HG03066 (cell line): Measurements from ENCODE around the gene ODAPH.
"Not testable (repeated sequence)": the region's sequence is repeated elsewhere in the genome, so short reads cannot be mapped to it uniquely, and the experiment has no call there.

Experiments used
- ATAC-seq: cut with Tn5 transposase; IDR thresholded peaks from one replicate; pipeline ENCODE4 v1.9.1; 2021; ENCODE audit warnings: low read depth; ENCODE audit not compliant: unreplicated experiment

Gene ODAPH, protein sequence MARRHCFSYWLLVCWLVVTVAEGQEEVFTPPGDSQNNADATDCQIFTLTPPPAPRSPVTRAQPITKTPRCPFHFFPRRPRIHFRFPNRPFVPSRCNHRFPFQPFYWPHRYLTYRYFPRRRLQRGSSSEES

DNA sequence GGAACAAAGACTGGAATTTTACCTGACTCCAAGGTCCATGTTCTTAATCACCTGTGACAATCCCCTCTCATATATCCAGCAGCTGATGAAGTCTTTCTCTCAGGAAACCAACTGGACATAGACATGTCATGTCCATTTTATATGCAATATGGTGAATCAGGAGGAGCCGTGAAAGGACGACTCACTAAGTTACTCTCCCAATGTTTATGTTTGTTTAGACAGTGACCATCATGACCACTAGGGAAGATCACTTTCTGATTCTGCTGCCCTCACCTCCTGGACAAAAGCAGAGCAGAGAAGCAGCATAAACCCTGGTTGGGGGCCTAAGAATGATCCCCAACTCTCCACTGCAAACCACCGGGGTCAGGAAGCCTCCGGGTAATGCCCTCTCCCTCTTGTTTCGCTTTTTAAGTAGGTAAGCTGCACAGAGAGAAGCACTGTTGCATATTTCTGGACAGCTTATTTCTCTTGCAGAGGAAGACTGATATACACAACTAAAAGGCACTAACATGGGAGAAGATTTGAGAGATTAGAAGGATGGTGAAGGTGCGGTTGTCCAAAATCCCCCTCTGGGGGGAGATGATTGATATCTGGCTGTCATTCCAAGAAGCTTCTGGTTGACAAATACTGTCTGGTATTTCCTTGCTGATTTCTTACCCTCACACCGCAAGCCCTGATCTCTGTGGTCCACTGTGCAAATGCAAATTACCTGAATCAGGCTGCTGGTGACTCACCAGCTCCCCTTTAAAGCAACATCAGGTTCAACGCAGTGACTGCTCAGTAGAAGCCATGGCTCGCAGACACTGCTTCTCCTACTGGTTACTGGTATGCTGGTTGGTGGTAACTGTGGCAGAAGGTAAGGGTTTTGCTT lies at the start of gene ODAPH:
TSS of gene ODAPH (plus strand) at position 773 of the 871 bp plus-strand sequence. CDS start at position 790, 17 bp downstream.
- ATAC-seq, result peak; percentile 91

DNA sequence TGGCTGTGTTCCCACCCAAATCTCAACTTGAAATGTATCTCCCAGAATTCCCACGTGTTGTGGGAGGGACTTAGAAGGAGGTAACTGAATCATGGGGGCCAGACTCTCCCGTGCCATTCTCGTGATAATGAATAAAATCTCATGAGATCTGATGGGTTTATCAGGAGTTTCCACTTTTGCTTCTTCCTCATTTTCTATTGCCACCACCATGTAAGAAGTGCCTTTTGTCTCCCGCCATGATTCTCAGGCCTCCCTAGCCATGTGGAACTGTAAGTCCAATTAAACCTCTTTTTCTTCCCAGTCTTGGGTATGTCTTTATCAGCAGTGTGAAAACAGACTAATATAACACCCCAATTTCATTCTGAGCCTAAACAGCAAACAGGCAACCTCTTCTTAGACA lies 46.3 kb upstream of the ODAPH start:
- not testable (repeated sequence) for ATAC-seq

DNA sequence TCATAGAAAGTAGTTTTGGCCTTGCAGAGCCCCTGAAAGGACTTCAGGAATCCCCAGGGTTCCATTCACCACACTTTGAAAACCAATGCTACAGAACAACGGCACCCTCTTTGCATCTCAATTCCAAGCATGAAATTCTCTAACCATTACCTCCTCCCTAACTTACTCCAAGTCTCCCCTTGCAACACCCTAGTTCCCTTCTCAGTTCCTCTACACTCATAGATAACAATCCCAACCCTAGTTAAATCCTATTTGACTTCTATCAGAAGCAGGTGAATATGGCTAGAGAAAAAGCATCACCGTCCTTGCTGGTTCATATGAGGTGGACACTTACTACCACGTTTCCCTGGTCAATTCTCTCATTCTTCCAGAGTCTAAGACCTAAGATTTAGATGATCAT lies 44.0 kb upstream of the ODAPH start:
- no peak for ATAC-seq

DNA sequence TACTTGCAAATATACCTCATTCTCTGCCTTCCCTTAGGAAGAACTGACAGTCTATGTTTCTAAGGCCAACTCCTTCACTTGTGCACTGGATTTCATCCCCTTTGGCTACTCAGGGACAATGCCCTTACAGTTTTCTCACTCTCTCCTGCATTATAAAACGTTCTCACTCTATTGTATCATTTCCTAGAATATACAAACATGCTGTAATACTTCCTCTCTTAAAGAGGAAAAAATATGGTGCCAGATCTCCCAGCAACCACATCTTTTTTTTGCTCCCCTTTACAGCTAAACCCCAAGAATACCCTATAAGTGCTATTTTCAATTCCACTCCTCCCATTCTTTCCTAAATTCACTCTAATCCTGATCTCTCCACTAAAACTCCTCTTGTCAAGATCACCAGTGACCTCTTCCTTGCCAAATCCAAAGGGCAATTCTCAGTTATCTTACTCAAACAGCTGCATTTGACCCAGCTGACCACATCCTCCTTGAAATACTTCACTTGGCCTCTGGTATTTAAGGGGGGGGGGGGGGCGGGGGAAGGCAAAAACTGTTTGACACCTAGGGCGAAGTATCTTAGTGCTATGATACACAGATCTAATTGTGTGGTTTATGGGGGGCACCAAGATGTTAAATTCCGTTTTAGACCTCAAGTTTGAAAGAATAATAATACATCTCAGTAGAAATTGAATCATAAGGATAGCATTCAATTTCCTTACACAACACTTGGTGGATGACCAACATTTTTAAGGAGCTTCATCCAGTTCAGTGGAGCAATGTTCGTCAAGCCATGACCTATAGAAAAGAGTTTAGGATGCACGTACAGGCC lies 43.3 kb upstream of the ODAPH start:
- no peak for ATAC-seq

DNA sequence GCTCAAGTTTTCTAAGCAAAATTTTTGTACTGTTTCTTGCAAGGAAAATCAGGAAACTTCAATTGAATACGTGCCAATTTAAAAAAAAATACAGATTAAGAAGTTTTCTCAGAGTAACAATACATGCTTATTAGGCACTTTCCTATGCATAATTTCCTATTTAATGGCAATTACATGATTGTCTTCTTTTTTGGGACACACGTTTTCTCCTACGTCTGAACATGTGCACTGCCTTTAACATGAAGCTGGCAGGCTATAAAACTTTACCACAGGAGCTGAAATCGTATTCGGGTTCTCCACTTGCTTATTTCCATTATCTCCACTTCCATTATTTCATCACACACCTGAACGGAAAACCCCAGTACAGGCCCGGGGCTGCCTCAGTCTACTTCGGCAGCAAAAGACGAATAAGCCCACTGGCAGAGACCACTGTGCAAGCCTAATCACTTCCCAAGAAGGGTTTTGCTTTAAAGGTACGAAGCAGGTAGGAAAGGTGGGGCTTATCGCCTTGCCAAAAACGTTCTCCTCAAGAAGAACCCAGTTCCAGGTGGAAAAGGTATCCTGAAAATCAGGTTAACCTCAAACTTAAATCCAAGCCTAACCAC lies 42.2 kb upstream of the ODAPH start:
- peak; percentile 4 for ATAC-seq

DNA sequence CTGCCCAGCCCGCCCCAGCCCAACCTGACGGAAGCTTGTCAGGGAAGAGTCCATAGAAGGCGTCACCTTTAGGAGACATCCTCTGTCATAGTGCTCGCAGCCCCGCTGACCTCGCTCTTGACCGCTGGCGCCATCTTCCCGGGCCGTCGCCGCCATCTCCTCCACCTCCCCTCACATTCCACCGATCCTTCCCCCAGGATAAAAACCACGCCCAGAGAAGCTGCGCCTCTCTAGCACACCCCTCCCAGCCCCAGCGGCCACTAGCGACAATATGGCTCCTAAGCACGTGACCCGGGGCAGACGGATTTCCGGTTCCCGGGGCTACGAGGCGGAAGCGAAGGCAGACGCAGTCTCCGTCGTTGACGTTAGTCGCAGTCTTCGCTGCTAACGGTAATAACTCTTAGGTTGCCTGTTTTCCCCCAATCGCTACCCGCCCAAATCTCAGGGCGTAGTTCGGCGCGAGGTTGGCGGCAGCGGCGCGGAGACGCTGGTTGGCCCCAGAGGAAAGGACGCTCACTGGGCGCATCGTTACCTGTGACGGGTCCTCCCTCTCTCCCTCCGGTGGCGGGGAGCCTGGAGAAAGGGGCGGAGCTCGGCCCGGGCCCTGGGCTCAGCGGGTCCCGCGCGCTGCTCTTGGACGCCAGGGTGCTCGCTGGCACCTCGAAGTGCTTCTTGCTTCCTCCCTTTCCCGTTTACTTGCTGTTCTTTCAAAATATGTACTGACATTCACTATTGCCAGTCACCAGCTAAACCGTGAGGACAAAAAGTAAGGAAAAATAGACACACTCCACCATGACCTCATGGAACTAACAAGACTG lies 41.5 kb upstream of the ODAPH start, which contains the start of the genes RCHY1 and THAP6:
TSS of gene RCHY1 (minus strand) at position 273 of the 818 bp plus-strand sequence. CDS start at position 156, 117 bp downstream.
TSS of gene THAP6 (plus strand) at position 343 of the 818 bp plus-strand sequence. CDS start 980 bp downstream, outside the sequence.
- ATAC-seq, result peak; percentile 93

DNA sequence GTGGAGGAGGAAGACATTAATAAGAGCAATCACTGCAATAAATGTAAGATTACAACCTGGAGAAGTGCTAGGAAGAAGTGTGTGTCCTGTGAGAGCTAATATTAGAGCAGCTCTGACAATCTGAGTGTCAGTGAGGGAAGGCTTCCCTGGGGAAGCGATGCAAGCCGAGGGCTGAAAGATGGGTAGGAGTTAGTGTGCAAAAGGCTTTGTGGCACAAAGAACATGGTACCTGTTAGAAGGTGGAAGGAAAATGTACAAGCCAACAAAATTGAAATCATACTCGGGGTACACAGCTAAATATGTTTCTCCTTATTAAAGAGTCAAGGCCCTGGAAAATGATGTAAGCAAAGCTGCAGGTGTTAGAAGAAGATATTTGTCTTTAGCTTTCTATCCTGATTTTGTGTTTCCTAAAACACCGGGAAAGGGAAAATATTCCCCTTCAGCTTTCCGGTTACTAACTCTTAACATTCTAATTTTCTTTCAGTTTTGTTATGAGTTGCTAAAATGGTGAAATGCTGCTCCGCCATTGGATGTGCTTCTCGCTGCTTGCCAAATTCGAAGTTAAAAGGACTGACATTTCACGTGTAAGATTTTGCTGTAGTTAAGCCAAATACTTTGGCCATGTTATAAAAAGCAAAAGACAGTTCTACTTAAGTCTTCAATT lies 40.8 kb upstream of the ODAPH start:
- ATAC-seq, result peak; percentile 1

DNA sequence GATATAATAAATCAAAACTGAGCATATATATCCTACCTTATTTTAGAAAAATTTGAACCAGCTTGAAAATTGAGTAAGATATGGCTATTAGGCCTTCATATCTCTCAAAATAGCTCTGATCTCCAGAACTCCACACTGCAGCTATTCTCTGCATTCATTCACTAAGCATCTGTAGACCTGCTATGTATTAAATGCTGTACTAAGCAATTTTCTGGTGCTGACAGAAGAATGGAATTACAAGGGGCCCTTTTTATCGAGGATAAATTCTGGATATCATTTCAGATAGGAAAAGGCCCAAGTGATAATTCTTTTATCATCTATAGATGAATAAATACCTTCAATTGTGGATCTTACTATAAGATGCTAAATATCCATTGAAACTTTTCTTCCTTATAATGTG lies 39.7 kb upstream of the ODAPH start:
- ATAC-seq, result no peak

DNA sequence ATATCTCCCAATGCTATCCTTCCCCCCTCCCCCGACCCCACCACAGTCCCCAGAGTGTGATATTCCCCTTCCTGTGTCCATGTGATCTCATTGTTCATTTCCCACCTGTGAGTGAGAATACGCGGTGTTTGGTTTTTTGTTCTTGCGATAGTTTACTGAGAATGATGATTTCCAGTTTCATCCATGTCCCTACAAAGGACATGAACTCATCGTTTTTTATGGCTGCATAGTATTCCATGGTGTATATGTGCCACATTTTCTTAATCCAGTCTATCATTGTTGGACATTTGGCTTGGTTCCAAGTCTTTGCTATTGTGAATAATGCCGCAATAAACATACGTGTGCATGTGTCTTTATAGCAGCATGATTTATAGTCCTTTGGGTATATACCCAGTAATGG lies 36.4 kb upstream of the ODAPH start:
- ATAC-seq, result not testable (repeated sequence)

DNA sequence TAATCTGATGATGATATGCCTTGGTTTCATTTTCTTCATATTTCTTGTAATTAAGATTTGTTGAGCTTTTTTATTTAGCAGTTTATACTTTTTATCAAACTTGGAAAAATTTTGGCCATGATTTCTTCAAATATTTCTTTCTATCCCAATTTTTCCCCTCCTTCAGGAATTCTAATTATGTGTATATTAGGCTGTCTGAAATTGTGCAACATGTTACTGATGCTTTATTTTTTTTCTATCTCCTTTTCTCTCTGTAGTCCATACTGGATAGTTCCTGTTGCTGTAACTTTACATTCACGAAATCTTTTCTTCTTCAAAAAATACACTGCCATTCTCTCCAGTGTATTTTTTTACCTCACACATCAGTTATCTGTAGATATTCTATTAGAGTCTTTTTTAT lies 30.8 kb upstream of the ODAPH start:
- no peak for ATAC-seq

DNA sequence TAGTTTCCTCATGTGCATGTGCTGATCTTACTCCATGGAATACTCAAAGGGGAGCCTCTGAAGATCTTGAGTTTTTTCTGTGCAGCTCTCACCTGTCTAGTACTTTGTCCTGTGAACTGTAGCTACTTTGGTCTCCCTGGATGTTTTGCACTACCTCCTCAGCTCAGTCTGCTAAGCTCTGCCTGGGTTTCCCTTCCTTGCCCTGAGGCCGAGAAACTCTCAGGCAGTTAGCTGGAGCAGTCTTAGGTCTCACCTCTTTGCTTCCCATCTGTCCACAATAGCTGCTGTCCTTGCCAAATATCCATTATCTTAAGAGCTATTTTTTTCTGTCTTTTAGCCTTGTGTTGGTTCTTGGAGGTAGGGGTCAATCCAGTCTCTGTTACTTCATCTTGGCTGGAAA lies 30.0 kb upstream of the ODAPH start:
- no peak for ATAC-seq

DNA sequence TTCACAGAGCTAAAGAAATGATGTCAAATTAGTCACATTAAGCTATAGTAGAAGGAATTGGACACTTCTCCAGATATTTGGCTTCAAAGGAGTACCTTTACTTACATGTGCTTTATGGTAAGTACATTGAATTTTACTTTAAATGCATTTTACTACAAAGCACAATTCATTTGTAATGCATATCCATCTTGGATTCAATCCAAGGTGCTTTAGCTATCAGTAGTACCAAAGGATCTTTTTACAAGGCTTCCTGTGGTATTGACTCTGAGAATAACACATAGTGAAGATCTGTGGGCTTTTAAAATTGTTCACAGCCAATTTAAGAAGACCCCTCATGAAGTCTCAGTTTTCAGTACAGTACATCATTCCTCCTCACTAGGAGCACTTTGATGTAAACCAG lies 28.4 kb upstream of the ODAPH start:
- no peak for ATAC-seq

DNA sequence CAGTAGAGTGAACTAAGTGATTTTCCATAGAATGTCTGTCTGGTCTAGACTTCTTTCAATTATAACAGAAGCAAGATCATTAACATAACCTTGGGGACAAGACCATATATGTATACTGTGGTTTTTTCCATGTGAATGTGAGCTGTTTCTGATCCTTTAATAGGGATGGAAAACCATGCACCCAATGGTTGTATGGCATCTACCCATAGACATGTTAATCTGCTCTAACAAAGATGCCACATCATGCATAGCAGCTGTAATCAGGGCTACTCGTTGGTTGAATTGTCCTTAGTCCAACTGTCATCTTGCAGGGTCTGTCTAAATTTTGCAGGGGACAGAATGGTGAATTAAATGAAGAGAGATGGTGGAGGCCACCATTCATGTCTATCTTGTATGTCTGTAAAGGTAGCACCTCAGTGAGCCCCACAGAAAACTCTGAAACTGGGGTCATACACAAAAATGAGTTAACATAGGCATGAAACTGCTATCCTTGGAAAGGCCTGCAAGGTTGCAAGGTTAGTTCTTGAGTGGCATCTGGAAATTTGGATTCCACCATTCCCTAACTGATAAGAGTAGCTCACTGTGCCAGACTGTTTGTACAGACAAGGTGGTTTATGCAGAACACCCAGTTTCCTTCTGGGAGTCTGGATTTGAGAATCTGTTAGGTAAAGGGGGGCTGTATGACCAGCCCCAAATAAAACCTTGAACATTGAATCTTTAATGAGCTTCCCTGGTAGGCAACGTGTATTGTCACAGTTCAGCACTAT lies 25.1 kb upstream of the ODAPH start:
- ATAC-seq, result no peak

DNA sequence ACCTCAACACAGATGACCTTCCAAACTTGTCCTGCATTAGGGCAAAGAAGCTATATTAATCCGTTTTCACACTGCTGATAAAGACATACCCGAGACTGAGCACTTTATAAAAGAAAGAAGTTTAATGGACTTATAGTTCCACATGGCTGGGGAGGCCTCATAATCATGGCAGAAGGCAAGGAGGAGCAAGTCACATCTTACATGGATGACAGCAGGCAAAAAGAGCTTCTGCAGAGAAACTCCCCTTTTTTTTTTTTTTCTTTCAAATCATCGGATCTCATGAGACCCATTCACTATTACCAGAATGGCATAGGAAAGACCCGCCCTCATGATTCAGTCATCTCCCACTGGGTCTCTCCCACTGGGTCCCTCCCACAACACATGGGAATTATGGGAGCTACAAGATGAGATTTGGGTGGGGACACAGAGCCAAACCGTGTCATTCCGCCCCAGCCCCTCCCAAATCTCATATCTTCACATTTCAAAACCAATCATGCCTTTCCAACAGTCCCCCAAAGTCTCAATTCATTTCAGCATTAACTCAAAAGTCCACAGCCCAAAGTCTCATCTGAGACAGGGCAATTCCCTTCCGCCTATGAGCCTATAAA lies 24.2 kb upstream of the ODAPH start:
- ATAC-seq, result not testable (repeated sequence)

DNA sequence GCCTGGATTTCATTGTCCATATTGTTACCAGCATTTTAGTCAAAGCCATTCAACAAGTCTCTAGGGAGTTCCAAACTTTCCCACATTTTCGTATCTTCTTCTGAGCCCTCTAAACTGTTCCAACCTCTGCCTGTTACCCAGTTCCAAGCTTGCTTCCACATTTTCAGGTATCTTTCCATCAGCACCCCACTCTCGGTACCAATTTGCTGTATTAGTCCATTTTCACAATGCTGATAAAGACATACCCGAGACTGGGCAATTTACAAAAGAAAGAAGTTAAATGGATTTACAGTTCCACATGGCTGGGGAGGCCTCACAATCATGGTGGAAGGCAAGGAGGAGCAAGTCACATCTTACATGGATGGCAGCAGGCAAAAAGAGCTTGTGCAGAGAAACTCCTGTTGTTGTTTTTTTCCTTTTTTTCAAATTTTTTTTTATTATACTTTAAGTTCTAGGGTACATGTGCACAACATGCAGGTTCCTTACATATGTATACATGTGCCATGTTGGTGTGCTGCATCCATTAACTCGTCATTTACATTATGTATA lies 22.5 kb upstream of the ODAPH start:
- not testable (repeated sequence) for ATAC-seq

DNA sequence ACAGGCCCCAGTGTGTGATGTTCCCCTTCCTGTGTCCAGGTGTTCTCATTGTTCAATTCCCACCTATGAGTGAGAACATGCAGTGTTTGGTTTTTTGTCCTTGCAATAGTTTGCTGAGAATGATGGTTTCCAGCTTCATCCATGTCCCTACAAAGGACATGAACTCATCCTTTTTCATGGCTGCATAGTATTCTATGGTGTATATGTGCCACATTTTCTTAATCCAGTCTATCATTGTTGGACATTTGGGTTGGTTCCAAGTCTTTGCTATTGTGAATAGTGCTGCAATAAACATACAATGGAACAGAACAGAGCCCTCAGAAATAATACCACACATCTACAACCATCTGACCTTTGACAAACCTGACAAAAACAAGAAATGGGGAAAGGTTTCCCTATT lies 21.9 kb upstream of the ODAPH start:
- not testable (repeated sequence) for ATAC-seq

DNA sequence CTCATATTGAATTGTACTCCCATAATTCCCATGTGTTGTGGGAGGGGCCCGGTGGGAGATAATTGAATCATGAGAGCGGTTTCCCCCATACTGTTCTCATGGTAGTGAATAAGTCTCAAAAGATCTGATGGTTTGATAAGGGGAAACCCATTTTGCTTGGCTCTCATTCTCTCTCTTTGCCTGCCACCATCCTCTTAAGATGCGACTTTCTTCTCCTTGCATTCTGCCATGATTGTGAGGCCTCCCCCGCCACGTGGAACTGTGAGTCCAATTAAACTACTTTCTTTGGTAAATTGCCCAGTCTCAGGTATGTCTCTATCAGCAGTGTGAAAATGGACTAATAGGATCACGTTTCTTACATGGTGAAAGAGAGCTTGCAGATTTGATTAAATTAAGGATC lies 18.6 kb upstream of the ODAPH start:
- ATAC-seq, result not testable (repeated sequence)

DNA sequence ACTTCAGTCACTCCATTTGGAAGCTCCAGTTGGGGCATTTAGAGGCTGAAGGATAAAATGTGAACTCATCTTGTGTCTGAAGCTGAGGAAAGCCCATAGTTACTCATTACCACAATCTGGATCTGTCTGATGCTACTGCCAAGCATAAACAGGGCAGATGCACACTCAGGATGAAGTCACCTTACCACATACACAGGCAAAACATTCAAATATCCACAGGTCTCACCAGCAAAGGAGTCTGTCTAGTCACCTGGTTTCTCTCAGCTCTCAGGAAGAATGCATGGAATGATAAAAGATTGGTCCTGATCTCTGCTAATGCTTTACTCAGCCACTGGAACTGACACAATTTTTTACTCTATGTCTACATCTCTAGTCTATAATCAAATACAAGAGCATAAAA lies 13.0 kb upstream of the ODAPH start:
- no peak for ATAC-seq
